Mucosa of descending colon (tissue), 3 donors: ENCODE measurements around the gene TECR. TPM values are rescaled to one million over a fixed set of nuclear protein-coding genes. Genes with fewer than 3 reads are reported as not detected.
A peak's percentile ranks its signal among the peaks of the same experiment; 100 is the strongest.

ENCODE experiments used
- ATAC-seq: fragments of 200-7000 bp; cut with Tn5 transposase; one replicate; pipeline ENCODE4 v1.9.1; 2020; ENCODE audit warnings: mild to moderate bottlenecking, moderate library complexity
- DNase-seq, 3 donors: peaks; one replicate each; pipeline ENCODE4 v3.0.0-alpha.2; 2020
- H3K36me3 ChIP-seq: fragments of 200-600 bp; one replicate; pipeline ENCODE4 v1.8.0; 2021; ENCODE audit warnings: low read depth, mild to moderate bottlenecking
- H3K4me1 ChIP-seq: fragments of 200-600 bp; one replicate; pipeline ENCODE4 v1.8.0; 2021; ENCODE audit warnings: low read depth, mild to moderate bottlenecking
- H3K4me3 ChIP-seq: fragments of 200-600 bp; one replicate; pipeline ENCODE4 v1.8.0; 2021; ENCODE audit warnings: mild to moderate bottlenecking
- H3K9me3 ChIP-seq: fragments of 200-600 bp; one replicate; pipeline ENCODE4 v1.8.0; 2021; ENCODE audit warnings: mild to moderate bottlenecking
- intact Hi-C, 2 donors: fragments of 100-400 bp; cut with DNase I in 1 of 2; cut with micrococcal nuclease in 1 of 2; formaldehyde crosslinking; loops; one replicate each; pipeline versions ENCODE4 v1.11.0 to v1.11.1; 2022; cut with DNase I, micrococcal nuclease
- total RNA-seq, 3 donors: library from RNA; stranded (reverse); fragmentation: NEBNext Ultra II Directional in 2 of 3; extraction: Animal tissue kit (Norgen Biotek cat#: 25700) in 2 of 3; gene quantifications; one replicate each; pipeline versions ENCODE4 v1.2.1 to v1.2.4, GENCODE V29; 2021 to 2023
- TF ChIP-seq, protein P1 (sequence below): fragments of 200-600 bp; IDR thresholded peaks from one replicate; pipeline ENCODE4 v1.8.0; 2022; ENCODE audit warnings: antibody characterized with exemption, mild to moderate bottlenecking
- donor health status: DM: no; HTN: no; CAD: no; lungs with moderate emphysema.
- donor health status: DM: no; HTN: no; CAD: no.
- donor health status: DM: no; HTN: yes; CAD: no.

TECR gene
- total RNA-seq, 3 donors from 2014 or later = 94.4 to 155 (median 141) TPM

GRCh38 chr19:14505488-14506239 lies 23.7 kb upstream of the TECR start:
- ATAC-seq (peak; percentile 86), DNase-seq (peak; percentile 76 to 85 (median 84))
- no peaks in the 10 kb centered on the region for H3K9me3 ChIP-seq
- H3K36me3 ChIP-seq = no peaks in the 10 kb centered on the region
- no peak overlapping the region for H3K4me3 ChIP-seq
- intact Hi-C loops = no loop called here
- TF ChIP-seq, protein P1, sequence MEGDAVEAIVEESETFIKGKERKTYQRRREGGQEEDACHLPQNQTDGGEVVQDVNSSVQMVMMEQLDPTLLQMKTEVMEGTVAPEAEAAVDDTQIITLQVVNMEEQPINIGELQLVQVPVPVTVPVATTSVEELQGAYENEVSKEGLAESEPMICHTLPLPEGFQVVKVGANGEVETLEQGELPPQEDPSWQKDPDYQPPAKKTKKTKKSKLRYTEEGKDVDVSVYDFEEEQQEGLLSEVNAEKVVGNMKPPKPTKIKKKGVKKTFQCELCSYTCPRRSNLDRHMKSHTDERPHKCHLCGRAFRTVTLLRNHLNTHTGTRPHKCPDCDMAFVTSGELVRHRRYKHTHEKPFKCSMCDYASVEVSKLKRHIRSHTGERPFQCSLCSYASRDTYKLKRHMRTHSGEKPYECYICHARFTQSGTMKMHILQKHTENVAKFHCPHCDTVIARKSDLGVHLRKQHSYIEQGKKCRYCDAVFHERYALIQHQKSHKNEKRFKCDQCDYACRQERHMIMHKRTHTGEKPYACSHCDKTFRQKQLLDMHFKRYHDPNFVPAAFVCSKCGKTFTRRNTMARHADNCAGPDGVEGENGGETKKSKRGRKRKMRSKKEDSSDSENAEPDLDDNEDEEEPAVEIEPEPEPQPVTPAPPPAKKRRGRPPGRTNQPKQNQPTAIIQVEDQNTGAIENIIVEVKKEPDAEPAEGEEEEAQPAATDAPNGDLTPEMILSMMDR = peak; percentile 68
- H3K4me1 ChIP-seq = peaks cover 18% of the 10 kb centered on the region

- TF ChIP-seq, protein P1 = no peak
- Histone ChIP-seq H3K4me3 (no peak overlapping the region), H3K9me3 (no peaks in the 10 kb centered on the region), H3K4me1 (peaks cover 23% of the 10 kb centered on the region), H3K36me3 (no peaks in the 10 kb centered on the region)
- intact Hi-C loops = no loop called here
- DNase-seq (no peak), ATAC-seq (no peak)
These were observed 21.5 kb upstream of the TECR start for GRCh38 chr19:14507704-14508542.

- TF ChIP-seq, protein P1 = no peak
- Histone ChIP-seq H3K4me3 (no peak overlapping the region), H3K9me3 (no peaks in the 10 kb centered on the region), H3K36me3 (no peaks in the 10 kb centered on the region), H3K4me1 (peaks cover 29% of the 10 kb centered on the region)
- peak; percentile 32 for ATAC-seq
- intact Hi-C loops = no loop called here
- DNase-seq = peak in 1 of 3 donors; percentile 60
These were observed 18.8 kb upstream of the TECR start for GRCh38 chr19:14510311-14511228.

DNA sequence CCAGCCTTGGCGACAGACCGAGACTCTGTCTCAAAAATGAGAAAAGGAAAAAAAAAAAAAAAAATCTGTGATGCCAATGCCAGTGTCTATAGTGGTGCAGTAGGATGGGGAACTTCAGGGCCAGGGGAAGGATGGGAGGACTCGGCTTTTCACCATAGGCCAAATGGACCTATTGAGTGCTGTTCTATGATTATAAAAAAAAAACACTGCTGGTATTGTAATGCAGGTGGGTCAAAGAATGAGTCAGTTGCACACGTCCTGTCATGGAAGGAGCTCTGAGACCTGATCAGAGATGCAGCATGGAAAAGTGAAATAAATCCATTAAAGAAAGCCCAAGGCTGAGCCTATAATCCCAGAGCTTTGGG lies 18.2 kb upstream of the TECR start:
- DNase-seq = no peak
- intact Hi-C loops = no loop called here
- ATAC-seq = no peak
- TF ChIP-seq, protein P1 = no peak
- Histone ChIP-seq H3K9me3 (no peaks in the 10 kb centered on the region), H3K4me1 (peaks cover 31% of the 10 kb centered on the region), H3K36me3 (no peaks in the 10 kb centered on the region), H3K4me3 (no peak overlapping the region)

DNA sequence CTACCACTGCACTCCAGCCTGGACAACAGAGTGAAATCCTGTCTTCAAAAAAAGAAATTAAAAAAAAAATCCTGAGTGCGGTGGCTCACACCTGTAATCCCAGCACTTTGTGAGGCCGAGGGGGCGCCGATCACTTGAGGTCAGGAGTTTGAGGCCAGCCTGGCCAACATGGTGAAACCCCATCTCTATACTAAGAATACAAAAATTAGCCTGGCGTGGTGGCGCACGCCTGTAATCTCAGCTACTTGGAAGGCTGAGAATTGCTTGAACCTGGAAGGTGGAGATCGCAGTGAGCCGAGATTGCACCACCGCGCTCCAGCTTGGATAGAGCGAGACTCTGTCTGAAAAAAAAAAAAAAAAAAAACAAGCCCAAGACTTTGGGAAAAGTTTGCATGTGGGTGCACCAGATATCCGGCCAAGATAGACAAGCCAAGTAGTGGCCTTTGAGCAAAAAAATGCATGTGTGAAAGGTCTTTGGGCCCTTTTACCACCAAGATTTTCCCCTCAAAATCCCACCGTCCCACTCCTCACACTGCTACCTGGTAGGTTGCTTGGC lies 16.9 kb upstream of the TECR start:
- Histone ChIP-seq H3K4me3 (no peak overlapping the region), H3K4me1 (peaks cover 31% of the 10 kb centered on the region), H3K9me3 (no peaks in the 10 kb centered on the region), H3K36me3 (no peaks in the 10 kb centered on the region)
- no peak for DNase-seq
- TF ChIP-seq, protein P1 = no peak
- ATAC-seq = no peak
- intact Hi-C loops = no loop called here
